ENCODE results near the gene MYCBP. TPM values are rescaled to one million over a fixed set of nuclear protein-coding genes. Genes with fewer than 3 reads are reported as not detected.

The MYCBP gene
- total RNA-seq, 3 donors from 2014 or later = 9.1 to 36.1 (median 15.1) TPM

GRCh38 chr1:38817267-38818174 is 55.6 kb downstream of the MYCBP start:
- H3K9me3 ChIP-seq = no peaks in the 10 kb centered on the region
- no peaks in the 10 kb centered on the region for H3K36me3 ChIP-seq
- intact Hi-C loops (cut with DNase I; ENCODE audit: low total_unique reads) = no loop called here
- H3K4me3 ChIP-seq = peak overlapping the region in 2 of 3 donors; percentile 35 to 60
- H3K27me3 ChIP-seq = peaks cover 0 to 32% of the 10 kb centered on the region in 2 donors
- TF ChIP-seq CTCF (IDR thresholded peaks at IDR 0.05) = no peak
- no peak for TF ChIP-seq POLR2AphosphoS5 (IDR thresholded peaks at IDR 0.05)
- TF ChIP-seq POLR2A (IDR thresholded peaks at IDR 0.05) = no peak
- no peak for DNase-seq (ENCODE audit: low spot score in 2 of 2)
- peaks cover 0 to 6% of the 10 kb centered on the region in 2 donors for H3K4me1 ChIP-seq
- H3K27ac ChIP-seq = no peak overlapping the region

GRCh38 chr1:38815903-38816627 is 57.1 kb downstream of the MYCBP start:
- intact Hi-C loops (cut with DNase I; ENCODE audit: low total_unique reads) = no loop called here
- Histone ChIP-seq H3K27me3 (peaks cover 0 to 32% of the 10 kb centered on the region in 2 donors), H3K4me1 (peaks cover 0 to 6% of the 10 kb centered on the region in 2 donors), H3K9me3 (no peaks in the 10 kb centered on the region), H3K4me3 (no peak overlapping the region), H3K36me3 (no peaks in the 10 kb centered on the region), H3K27ac (no peak overlapping the region)
- TF ChIP-seq POLR2A (IDR thresholded peaks at IDR 0.05) = no peak
- TF ChIP-seq CTCF (IDR thresholded peaks at IDR 0.05) = no peak
- DNase-seq (ENCODE audit: low spot score in 2 of 2) = no peak

GRCh38 chr1:38814984-38815464 is 58.1 kb downstream of the MYCBP start:
- peaks cover 0 to 6% of the 10 kb centered on the region in 2 donors for H3K4me1 ChIP-seq
- H3K36me3 ChIP-seq = no peaks in the 10 kb centered on the region
- H3K27ac ChIP-seq = no peak overlapping the region
- intact Hi-C loops (cut with DNase I; ENCODE audit: low total_unique reads) = no loop called here
- TF ChIP-seq CTCF (IDR thresholded peaks at IDR 0.05) = no peak
- no peak for TF ChIP-seq POLR2AphosphoS5 (IDR thresholded peaks at IDR 0.05)
- no peak for TF ChIP-seq POLR2A (IDR thresholded peaks at IDR 0.05)
- H3K9me3 ChIP-seq = no peaks in the 10 kb centered on the region
- no peak overlapping the region for H3K4me3 ChIP-seq
- DNase-seq (ENCODE audit: low spot score in 2 of 2) = no peak
- peaks cover 0 to 32% of the 10 kb centered on the region in 2 donors for H3K27me3 ChIP-seq

GRCh38 chr1:38814444-38814983 is 58.6 kb downstream of the MYCBP start:
- Histone ChIP-seq H3K27ac (peak overlapping the region in 1 of 2 donors; percentile 66), H3K9me3 (no peaks in the 10 kb centered on the region), H3K4me3 (no peak overlapping the region), H3K27me3 (peaks cover 0 to 32% of the 10 kb centered on the region in 2 donors), H3K36me3 (no peaks in the 10 kb centered on the region), H3K4me1 (peaks cover 0 to 6% of the 10 kb centered on the region in 2 donors)
- intact Hi-C loops (cut with DNase I; ENCODE audit: low total_unique reads) = no loop called here
- TF ChIP-seq POLR2A (IDR thresholded peaks at IDR 0.05) (no peak), CTCF (IDR thresholded peaks at IDR 0.05) (no peak), POLR2AphosphoS5 (IDR thresholded peaks at IDR 0.05) (no peak)
- no peak for DNase-seq (ENCODE audit: low spot score in 2 of 2)
